ENCODE measurements around the gene RAP1A.

DNA sequence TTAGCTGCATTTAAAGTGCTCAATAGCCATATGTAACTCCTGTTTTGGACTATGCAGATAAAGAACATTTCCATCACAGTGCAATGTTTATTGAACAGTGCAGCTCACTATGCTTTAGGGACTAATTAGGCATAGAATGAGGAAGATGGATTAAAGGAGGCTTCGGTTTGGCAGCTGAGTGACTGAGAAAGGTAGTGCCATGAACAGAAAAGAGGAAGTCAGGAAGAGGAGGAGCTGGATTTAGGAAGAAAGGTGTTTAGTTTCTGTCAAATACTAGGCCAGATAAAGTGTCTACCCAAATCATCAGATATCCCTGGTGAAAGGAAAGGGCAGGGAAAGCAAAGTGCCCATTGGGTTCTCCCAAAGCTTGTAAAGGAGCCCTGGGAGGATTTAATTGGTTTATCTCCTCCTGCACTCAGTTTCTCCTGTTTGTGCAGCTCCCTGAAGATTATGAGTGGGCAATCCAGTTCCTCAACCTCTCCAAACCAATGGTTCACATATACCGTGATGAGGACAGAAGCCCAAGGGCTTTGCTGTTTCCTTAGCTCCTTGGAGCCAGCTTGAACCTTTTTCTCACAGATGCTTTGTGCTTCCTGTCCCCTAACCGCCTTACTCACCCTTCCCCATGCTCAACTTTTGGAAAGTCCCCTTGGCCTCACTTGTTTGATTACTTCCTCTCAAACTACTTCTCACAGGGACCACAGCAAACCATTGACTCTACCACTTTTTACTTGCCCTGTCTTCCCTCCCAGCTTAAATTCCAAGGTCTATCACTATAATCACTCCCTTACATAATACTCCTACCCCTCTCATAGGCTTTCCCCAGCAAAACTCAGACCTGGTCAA, 3.5 kb upstream of the RAP1A start:
- TF ChIP-seq CTCF (conservative IDR thresholded peaks at IDR 0.05) (no peak), EZH2 (IDR thresholded peaks at IDR 0.05; ENCODE audit: low read depth) (no peak)

Data from PC-9 (cell line).